ENCODE data around the gene OTUD1.

- TF ChIP-seq CTCF (IDR thresholded peaks at IDR 0.05; ENCODE audit: insufficient read depth, low read depth, low read length): no peak
- no peak for TF ChIP-seq EZH2 (IDR thresholded peaks at IDR 0.05; ENCODE audit: insufficient read depth, low read length)
These were observed 22.7 kb downstream of the OTUD1 start for GRCh38 chr10:23461557-23461956.
